Colonic mucosa (tissue), 4 donors: ENCODE measurements around the gene TFDP2. TPM values are rescaled to one million over a fixed set of nuclear protein-coding genes. Genes with fewer than 3 reads are reported as not detected.
"Not testable (repeated sequence)": the region's sequence is repeated elsewhere in the genome, so short reads cannot be mapped to it uniquely, and the experiment has no call there.

Experiments used
- DNase-seq: peaks from one replicate; pipeline ENCODE4 v3.0.0-alpha.2; 2020
- H3K27ac ChIP-seq: fragments of 200-600 bp; one replicate; pipeline ENCODE4 v1.8.0; 2021
- H3K27me3 ChIP-seq: fragments of 200-600 bp; one replicate; pipeline ENCODE4 v1.8.0; 2021
- H3K36me3 ChIP-seq: fragments of 200-600 bp; one replicate; pipeline ENCODE4 v1.8.0; 2021
- H3K4me1 ChIP-seq: fragments of 200-600 bp; one replicate; pipeline ENCODE4 v1.8.0; 2021; ENCODE audit warnings: mild to moderate bottlenecking
- H3K4me3 ChIP-seq: fragments of 200-600 bp; one replicate; pipeline ENCODE4 v1.8.0; 2021
- H3K9ac ChIP-seq, 2 donors: one replicate each; pipeline ENCODE4 v1.7.0; 2013; ENCODE audit warnings: control low read depth in 2 of 2, low read depth in 2 of 2, low read length in 2 of 2
- H3K9me3 ChIP-seq: fragments of 200-600 bp; one replicate; pipeline ENCODE4 v1.8.0; 2021
- CTCF ChIP-seq: fragments of 200-600 bp; IDR thresholded peaks from one replicate; pipeline ENCODE4 v1.8.0; 2022; ENCODE audit warnings: antibody characterized with exemption, mild to moderate bottlenecking
- intact Hi-C: fragments of 100-400 bp; cut with DNase I; formaldehyde crosslinking; loops from one replicate; pipeline ENCODE4 v1.14.1; 2022
- total RNA-seq, 2 donors: library from RNA; stranded (reverse); fragmentation: NEBNext Ultra II Directional in 1 of 2; extraction: Animal tissue kit (Norgen Biotek cat#: 25700) in 1 of 2; gene quantifications; one replicate each; pipeline ENCODE4 v1.2.1, GENCODE V29; 2021
- donor health status: healthy.
- donor health status: DM: no; HTN: no; CAD: no.
- donor health status: DM: no; HTN: no; CAD: no.

The TFDP2 gene
- total RNA-seq, 2 donors from 2014 or later = 33.6 to 42.7 TPM

- H3K27ac ChIP-seq = no peak overlapping the region
These were observed 72.0 kb downstream of the TFDP2 start for GRCh38 chr3:142077155-142077858.

GRCh38 chr3:142075656-142076055 lies 73.7 kb downstream of the TFDP2 start:
- H3K36me3 ChIP-seq, H3K9ac ChIP-seq, H3K4me1 ChIP-seq, H3K4me3 ChIP-seq, intact Hi-C loops, DNase-seq, H3K9me3 ChIP-seq, H3K27ac ChIP-seq, H3K27me3 ChIP-seq: not testable (repeated sequence)

More at GRCh38 chr3:142077155-142077858, 72.0 kb downstream of the TFDP2 start:
- H3K4me3 ChIP-seq = no peak overlapping the region
- H3K9ac ChIP-seq = no peak overlapping the region
- TF ChIP-seq CTCF = no peak
- H3K36me3 ChIP-seq = no peaks in the 10 kb centered on the region
- no peaks in the 10 kb centered on the region for H3K9me3 ChIP-seq
- no peak for DNase-seq
- intact Hi-C loops = no loop called here
- no peaks in the 10 kb centered on the region for H3K27me3 ChIP-seq
- H3K4me1 ChIP-seq = no peaks in the 10 kb centered on the region

- intact Hi-C loops = no loop called here
- no peaks in the 10 kb centered on the region for H3K4me1 ChIP-seq
- no peaks in the 10 kb centered on the region for H3K9me3 ChIP-seq
- no peaks in the 10 kb centered on the region for H3K36me3 ChIP-seq
- peak; percentile 42 for DNase-seq
- no peak overlapping the region for H3K9ac ChIP-seq
- H3K4me3 ChIP-seq = no peak overlapping the region
- no peaks in the 10 kb centered on the region for H3K27me3 ChIP-seq
- H3K27ac ChIP-seq = peak overlapping the region; percentile 73
- TF ChIP-seq CTCF = no peak
These were observed 76.5 kb downstream of the TFDP2 start for GRCh38 chr3:142072816-142073215.

- intact Hi-C loops = no loop called here
- no peaks in the 10 kb centered on the region for H3K9me3 ChIP-seq
- H3K36me3 ChIP-seq = no peaks in the 10 kb centered on the region
- no peak for DNase-seq
- no peak overlapping the region for H3K9ac ChIP-seq
- no peak for TF ChIP-seq CTCF
- H3K27ac ChIP-seq = no peak overlapping the region
- no peaks in the 10 kb centered on the region for H3K4me1 ChIP-seq
- H3K27me3 ChIP-seq = no peaks in the 10 kb centered on the region
- no peak overlapping the region for H3K4me3 ChIP-seq
These were observed 83.4 kb downstream of the TFDP2 start for GRCh38 chr3:142065932-142066331.

GRCh38 chr3:142065344-142065743 lies 84.0 kb downstream of the TFDP2 start:
- no peaks in the 10 kb centered on the region for H3K27me3 ChIP-seq
- no peak overlapping the region for H3K9ac ChIP-seq
- intact Hi-C loops = no loop called here
- no peaks in the 10 kb centered on the region for H3K36me3 ChIP-seq
- DNase-seq = no peak
- no peak overlapping the region for H3K4me3 ChIP-seq
- no peaks in the 10 kb centered on the region for H3K9me3 ChIP-seq
- no peak for TF ChIP-seq CTCF
- H3K4me1 ChIP-seq = no peaks in the 10 kb centered on the region
- no peak overlapping the region for H3K27ac ChIP-seq

GRCh38 chr3:142064454-142064853 lies 84.9 kb downstream of the TFDP2 start:
- no peak for TF ChIP-seq CTCF
- H3K9me3 ChIP-seq = no peaks in the 10 kb centered on the region
- no peaks in the 10 kb centered on the region for H3K27me3 ChIP-seq
- H3K4me3 ChIP-seq = no peak overlapping the region
- H3K9ac ChIP-seq = no peak overlapping the region
- H3K27ac ChIP-seq = no peak overlapping the region
- intact Hi-C loops = no loop called here
- no peaks in the 10 kb centered on the region for H3K4me1 ChIP-seq
- no peaks in the 10 kb centered on the region for H3K36me3 ChIP-seq
- no peak for DNase-seq
